HepG2 (cell line): ENCODE measurements around the gene UGT1A7. TPM values are rescaled to one million over a fixed set of nuclear protein-coding genes. Genes with fewer than 3 reads are reported as not detected.

Experiments used
- ATAC-seq: fragments of 200-7000 bp; cut with Tn5 transposase; 3 replicates; pipeline ENCODE4 v1.9.1; 2020; ENCODE audit warnings: mild to moderate bottlenecking, moderate library complexity
- BruUV-seq: library from RNA; stranded (reverse); fragments of 400-500 nt; replicated peaks from 2 replicates; lab custom pipeline; 2021; lab: Mats Ljungman, UMichigan
- CTCF ChIA-PET: fragments of 300-600 bp; formaldehyde crosslinking; extraction: SDS; loops from one replicate; lab custom pipeline; 2021; ENCODE audit warnings: low total read pairs, inconsistent platforms, low intra/inter-chr PET ratio; lab: Yijun Ruan, JAX
- POLR2A ChIA-PET: fragments of 350-600 bp; sonication (Branson Sonifier 250); formaldehyde crosslinking; loops from one replicate; lab custom pipeline; 2020; ENCODE audit warnings: antibody characterized with exemption, inconsistent platforms; lab: Yijun Ruan, JAX
- DNase-seq: peaks from one replicate; pipeline ENCODE4 v3.0.0-alpha.2; 2015; ENCODE audit warnings: low spot score
- FAIRE-seq: peaks from 3 replicates; lab custom pipeline; 2011; peaks lifted over from hg19 to GRCh38; lab: Jason Lieb, UNC
- H2AFZ ChIP-seq: one replicate; pipeline ENCODE4 v1.6.1; 2011; ENCODE audit warnings: low read length, inconsistent platforms
- H3K27ac ChIP-seq: fragments of 300-600 bp; 3 replicates; pipeline ENCODE4 v1.8.0; 2011; ENCODE audit warnings: mixed run types, mild to moderate bottlenecking, mixed read lengths, low read length, inconsistent platforms; ENCODE audit not compliant: insufficient read depth; ENCODE audit errors: extremely low read length
- H3K27me3 ChIP-seq, 2 experiments: fragments of 200-600 bp in 1 of 2; 2 replicates in 1 of 2; 3 replicates in 1 of 2; pipeline versions ENCODE4 v1.6.0 to v1.8.0; 2011; ENCODE audit warnings: low read length in 2 of 2, mild to moderate bottlenecking in 2 of 2, moderate library complexity in 2 of 2, inconsistent platforms in 1 of 2; ENCODE audit not compliant: insufficient read depth in 2 of 2, control insufficient read depth in 1 of 2
- H3K36me3 ChIP-seq, 2 experiments: fragments of 200-600 bp in 1 of 2; replicated peaks in 1 of 2; 2 replicates in 1 of 2; 3 replicates in 1 of 2; pipeline versions ENCODE4 v1.5.1 to v1.8.0; 2011; ENCODE audit warnings: low read length in 2 of 2, inconsistent platforms in 1 of 2; ENCODE audit not compliant: insufficient read depth in 2 of 2, control insufficient read depth in 1 of 2
- H3K4me1 ChIP-seq: 2 replicates; pipeline ENCODE4 v1.5.1; 2012; ENCODE audit warnings: low read length, inconsistent platforms; ENCODE audit not compliant: insufficient read depth
- H3K4me2 ChIP-seq: 2 replicates; pipeline ENCODE4 v1.6.0; 2011; ENCODE audit warnings: low read depth, low read length, inconsistent platforms
- H3K4me3 ChIP-seq, 3 experiments: fragments of 200-600 bp in 1 of 3; sonication (generic), shearing (Covaris generic) in 1 of 3; replicated peaks in 1 of 3; 2 replicates each; pipeline ENCODE4 v1.5.1; 2011 to 2016; ENCODE audit warnings: low read length in 3 of 3, inconsistent platforms in 2 of 3, low read depth in 2 of 3, mild to moderate bottlenecking in 2 of 3, control low read depth in 1 of 3, mixed read lengths in 1 of 3; ENCODE audit not compliant: insufficient read depth in 1 of 3
- H3K79me2 ChIP-seq: one replicate; pipeline ENCODE4 v1.6.1; 2011; ENCODE audit warnings: low read length, inconsistent platforms; ENCODE audit not compliant: insufficient read depth
- H3K9ac ChIP-seq: 2 replicates; pipeline ENCODE4 v1.6.0; 2011; ENCODE audit warnings: mild to moderate bottlenecking, low read depth, low read length, inconsistent platforms; ENCODE audit not compliant: insufficient read depth
- H3K9me3 ChIP-seq: 2 replicates; pipeline ENCODE4 v1.5.1; 2012; ENCODE audit warnings: mild to moderate bottlenecking, low read length
- H4K20me1 ChIP-seq: 2 replicates; pipeline ENCODE4 v1.6.0; 2011; ENCODE audit warnings: inconsistent platforms, mild to moderate bottlenecking, low read length, moderate library complexity; ENCODE audit not compliant: insufficient read depth
- CBX2 ChIP-seq, 2 experiments: fragments of 200-600 bp in 1 of 2; sonication (generic); formaldehyde crosslinking in 1 of 2; IDR thresholded peaks; 2 replicates each; pipeline versions ENCODE4 v1.7.0 to v1.8.1; 2018 to 2022; ENCODE audit warnings: low read depth in 2 of 2, low read length in 1 of 2, mild to moderate bottlenecking in 1 of 2, missing genetic modification reagents in 1 of 2
- FOSL2 ChIP-seq: sonication (generic); formaldehyde crosslinking; IDR thresholded peaks from 2 replicates; pipeline ENCODE4 v1.4.0; 2020; ENCODE audit warnings: missing genetic modification reagents
- KDM5A ChIP-seq: fragments of 200-600 bp; sonication (generic); IDR thresholded peaks from 2 replicates; pipeline ENCODE4 v1.7.0; 2018; ENCODE audit warnings: antibody characterized with exemption, mild to moderate bottlenecking, low read length, borderline replicate concordance
- MIXL1 ChIP-seq: IDR thresholded peaks from 2 replicates; pipeline ENCODE4 v1.6.1; 2016
- NCOA2 ChIP-seq: sonication (generic); formaldehyde crosslinking; IDR thresholded peaks from 2 replicates; pipeline ENCODE4 v1.8.0; 2022; ENCODE audit warnings: inconsistent platforms
- NFKB2 ChIP-seq: sonication (generic); formaldehyde crosslinking; IDR thresholded peaks from 2 replicates; pipeline ENCODE4 v1.4.0; 2020; ENCODE audit warnings: missing genetic modification reagents, borderline replicate concordance
- NR2F1 ChIP-seq, 2 experiments: fragments of 450-650 bp in 1 of 2; formaldehyde crosslinking in 1 of 2; IDR thresholded peaks; 2 replicates each; pipeline versions ENCODE4 v1.5.0 to v1.6.1; 2016 to 2020; ENCODE audit warnings: mild to moderate bottlenecking in 1 of 2, missing compliant biosample characterization in 1 of 2, missing genetic modification reagents in 1 of 2, moderate library complexity in 1 of 2
- PLRG1 ChIP-seq: fragments of 450-650 bp; conservative IDR thresholded peaks from 2 replicates; pipeline ENCODE4 v1.6.1; 2016
- SP5 ChIP-seq: IDR thresholded peaks from 2 replicates; pipeline ENCODE4 v1.6.1; 2016; ENCODE audit warnings: low read depth, borderline replicate concordance
- SUZ12 ChIP-seq: fragments of 150-350 bp; IDR thresholded peaks from 2 replicates; pipeline ENCODE4 v1.6.1; 2014; ENCODE audit warnings: low read depth, low read length
- TARDBP ChIP-seq: sonication (generic); formaldehyde crosslinking; IDR thresholded peaks from 2 replicates; pipeline ENCODE4 v1.8.0; 2022; ENCODE audit warnings: mild to moderate bottlenecking, missing genetic modification reagents
- TEAD2 ChIP-seq: sonication (generic); formaldehyde crosslinking; IDR thresholded peaks from 2 replicates; pipeline ENCODE4 v1.9.0; 2021; ENCODE audit warnings: missing genetic modification reagents
- ZKSCAN1 ChIP-seq: fragments of 150-350 bp; IDR thresholded peaks from 2 replicates; pipeline ENCODE4 v1.6.1; 2014; ENCODE audit warnings: low read length
- ZMYM3 ChIP-seq: sonication (generic); formaldehyde crosslinking; IDR thresholded peaks from 2 replicates; pipeline ENCODE4 v1.5.1; 2020; ENCODE audit warnings: mild to moderate bottlenecking, missing genetic modification reagents
- ZNF891 ChIP-seq: sonication (generic); formaldehyde crosslinking; IDR thresholded peaks from 2 replicates; pipeline ENCODE4 v1.5.0; 2020; ENCODE audit warnings: mild to moderate bottlenecking, missing genetic modification reagents
- WGBS: methylation state at CpG from one replicate; pipeline ENCODE4 v1.1.6; 2017; ENCODE audit warnings: low lambda C conversion rate; 5-methylcytosine and 5-hydroxymethylcytosine counted together
- in situ Hi-C: cut with HindIII; loops from 2 replicates; pipeline ENCODE4 v1.10.0; 2017; ENCODE audit warnings: low pct_unique_long_range_greater_than_20kb; ENCODE audit not compliant: extremely low pct_ligation_motif_present
- intact Hi-C: fragments of 100-400 bp; cut with micrococcal nuclease; formaldehyde crosslinking; loops from one replicate; pipeline ENCODE4 v1.10.0; 2022; ENCODE audit not compliant: unreplicated experiment
- polyA plus RNA-seq, 8 experiments: library from polyadenylated mRNA; depleted of rRNA in 3 of 8; stranded (reverse) in 7 of 8; unstranded in 1 of 8; fragments of >200 nt; fragmentation: Illumina TruSeq in 4 of 8; extraction: Trizol in 4 of 8; gene quantifications; 2 replicates each; pipeline versions ENCODE4 v1.2.1 to v1.2.3, GENCODE V29; 2011 to 2016; ENCODE audit warnings: low read depth in 4 of 8, missing spikeins in 1 of 8, mixed read lengths in 1 of 8; ENCODE audit not compliant: insufficient read depth in 1 of 8
- total RNA-seq, 5 experiments: library from RNA; depleted of rRNA; stranded (reverse); fragments of >200 nt; fragmentation: Illumina TruSeq; extraction: Trizol; gene quantifications; 2 replicates each; pipeline ENCODE4 v1.2.3, GENCODE V29; 2016; ENCODE audit warnings: low read depth in 1 of 5
- TF ChIP-seq, protein P1 (sequence below): sonication (generic); formaldehyde crosslinking; IDR thresholded peaks from 2 replicates; pipeline ENCODE4 v1.4.0; 2020; ENCODE audit warnings: missing genetic modification reagents
- TF ChIP-seq, protein P2 (sequence below): sonication (generic); formaldehyde crosslinking; IDR thresholded peaks from 2 replicates; pipeline ENCODE4 v1.4.0; 2020; ENCODE audit warnings: mild to moderate bottlenecking, missing genetic modification reagents
- TF ChIP-seq, protein P3 (sequence below): IDR thresholded peaks from 2 replicates; pipeline ENCODE4 v1.6.1; 2016; ENCODE audit warnings: missing compliant biosample characterization, missing genetic modification reagents, borderline replicate concordance

Gene UGT1A7
- total and polyA plus RNA-seq, 2 of the 13 experiments (the other 11 are each of a cell fraction or from before 2014, with no cell fraction given): not detected

DNA sequence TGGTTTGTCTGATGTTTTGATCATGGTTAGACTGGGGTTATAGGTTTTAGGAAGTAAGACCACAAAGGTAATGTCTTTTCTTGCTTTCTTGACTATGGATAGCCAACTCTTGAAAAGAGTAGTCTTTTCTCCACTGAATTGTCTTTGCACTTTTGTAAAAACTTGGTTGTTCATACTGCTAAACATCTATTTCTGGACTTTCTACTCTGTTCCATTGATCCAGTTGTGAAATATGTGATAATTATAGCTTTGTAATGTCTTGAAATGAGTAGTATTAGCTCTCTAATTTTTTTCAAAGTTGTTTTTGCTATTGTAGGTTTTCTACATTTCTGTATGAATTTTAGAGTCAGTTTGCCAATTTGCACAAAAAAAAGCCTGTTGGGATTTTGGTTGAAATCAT, 23.1 kb upstream of the UGT1A7 start (continued):
- no peak for TF ChIP-seq ZKSCAN1
- TF ChIP-seq NR2F1 (CRISPR knock-in tag; IDR thresholded peaks at IDR 0.05): no peak
- TF ChIP-seq ZNF891: no peak

DNA sequence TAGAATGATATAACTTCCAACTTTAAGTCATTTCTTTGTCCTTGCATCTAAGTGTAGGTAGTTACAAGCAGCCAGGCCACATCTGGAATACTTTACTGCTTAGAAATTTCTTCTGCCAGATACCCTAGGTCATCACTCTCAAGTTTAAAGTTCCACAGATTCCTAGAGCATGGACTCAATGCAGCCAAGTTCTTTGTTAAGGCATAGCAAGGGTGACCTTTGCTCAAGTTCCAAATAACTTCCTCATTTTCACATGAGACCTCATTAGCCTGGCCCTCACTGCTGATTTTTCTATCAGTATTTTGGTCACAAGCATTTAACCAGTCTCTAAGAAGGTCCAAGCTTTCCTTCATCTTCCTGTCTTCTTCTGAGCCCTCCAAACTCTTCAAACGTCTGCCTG, 17.8 kb upstream of the UGT1A7 start:
- Histone ChIP-seq H3K9ac (no peak overlapping the region), H3K79me2 (no peaks in the 10 kb centered on the region), H3K4me2 (no peak overlapping the region), H3K4me3 (no peak overlapping the region), H4K20me1 (no peaks in the 10 kb centered on the region), H3K27me3 (no peaks in the 10 kb centered on the region), H3K4me1 (no peaks in the 10 kb centered on the region), H3K27ac (no peak overlapping the region), H3K9me3 (no peaks in the 10 kb centered on the region), H2AFZ (no peak overlapping the region), H3K36me3 (no peaks in the 10 kb centered on the region)
- no peak for DNase-seq
- ChIA-PET POLR2A (no interaction called here), CTCF (no interaction called here)
- no peak for FAIRE-seq
- in situ Hi-C loops (no loop called here), intact Hi-C loops (no loop called here)
- no TSS peak for BruUV-seq
- ATAC-seq: no peak
- 0% methylated on average over 1 of the region's 1 CpG for WGBS
- no peak for TF ChIP-seq TEAD2
- no peak for TF ChIP-seq NCOA2 (CRISPR knock-in tag)
- TF ChIP-seq SP5 (CRISPR knock-in tag): no peak
- TF ChIP-seq, protein P1, sequence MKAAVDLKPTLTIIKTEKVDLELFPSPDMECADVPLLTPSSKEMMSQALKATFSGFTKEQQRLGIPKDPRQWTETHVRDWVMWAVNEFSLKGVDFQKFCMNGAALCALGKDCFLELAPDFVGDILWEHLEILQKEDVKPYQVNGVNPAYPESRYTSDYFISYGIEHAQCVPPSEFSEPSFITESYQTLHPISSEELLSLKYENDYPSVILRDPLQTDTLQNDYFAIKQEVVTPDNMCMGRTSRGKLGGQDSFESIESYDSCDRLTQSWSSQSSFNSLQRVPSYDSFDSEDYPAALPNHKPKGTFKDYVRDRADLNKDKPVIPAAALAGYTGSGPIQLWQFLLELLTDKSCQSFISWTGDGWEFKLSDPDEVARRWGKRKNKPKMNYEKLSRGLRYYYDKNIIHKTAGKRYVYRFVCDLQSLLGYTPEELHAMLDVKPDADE (CRISPR knock-in tag): no peak
- no peak for TF ChIP-seq SUZ12
- TF ChIP-seq, protein P2, sequence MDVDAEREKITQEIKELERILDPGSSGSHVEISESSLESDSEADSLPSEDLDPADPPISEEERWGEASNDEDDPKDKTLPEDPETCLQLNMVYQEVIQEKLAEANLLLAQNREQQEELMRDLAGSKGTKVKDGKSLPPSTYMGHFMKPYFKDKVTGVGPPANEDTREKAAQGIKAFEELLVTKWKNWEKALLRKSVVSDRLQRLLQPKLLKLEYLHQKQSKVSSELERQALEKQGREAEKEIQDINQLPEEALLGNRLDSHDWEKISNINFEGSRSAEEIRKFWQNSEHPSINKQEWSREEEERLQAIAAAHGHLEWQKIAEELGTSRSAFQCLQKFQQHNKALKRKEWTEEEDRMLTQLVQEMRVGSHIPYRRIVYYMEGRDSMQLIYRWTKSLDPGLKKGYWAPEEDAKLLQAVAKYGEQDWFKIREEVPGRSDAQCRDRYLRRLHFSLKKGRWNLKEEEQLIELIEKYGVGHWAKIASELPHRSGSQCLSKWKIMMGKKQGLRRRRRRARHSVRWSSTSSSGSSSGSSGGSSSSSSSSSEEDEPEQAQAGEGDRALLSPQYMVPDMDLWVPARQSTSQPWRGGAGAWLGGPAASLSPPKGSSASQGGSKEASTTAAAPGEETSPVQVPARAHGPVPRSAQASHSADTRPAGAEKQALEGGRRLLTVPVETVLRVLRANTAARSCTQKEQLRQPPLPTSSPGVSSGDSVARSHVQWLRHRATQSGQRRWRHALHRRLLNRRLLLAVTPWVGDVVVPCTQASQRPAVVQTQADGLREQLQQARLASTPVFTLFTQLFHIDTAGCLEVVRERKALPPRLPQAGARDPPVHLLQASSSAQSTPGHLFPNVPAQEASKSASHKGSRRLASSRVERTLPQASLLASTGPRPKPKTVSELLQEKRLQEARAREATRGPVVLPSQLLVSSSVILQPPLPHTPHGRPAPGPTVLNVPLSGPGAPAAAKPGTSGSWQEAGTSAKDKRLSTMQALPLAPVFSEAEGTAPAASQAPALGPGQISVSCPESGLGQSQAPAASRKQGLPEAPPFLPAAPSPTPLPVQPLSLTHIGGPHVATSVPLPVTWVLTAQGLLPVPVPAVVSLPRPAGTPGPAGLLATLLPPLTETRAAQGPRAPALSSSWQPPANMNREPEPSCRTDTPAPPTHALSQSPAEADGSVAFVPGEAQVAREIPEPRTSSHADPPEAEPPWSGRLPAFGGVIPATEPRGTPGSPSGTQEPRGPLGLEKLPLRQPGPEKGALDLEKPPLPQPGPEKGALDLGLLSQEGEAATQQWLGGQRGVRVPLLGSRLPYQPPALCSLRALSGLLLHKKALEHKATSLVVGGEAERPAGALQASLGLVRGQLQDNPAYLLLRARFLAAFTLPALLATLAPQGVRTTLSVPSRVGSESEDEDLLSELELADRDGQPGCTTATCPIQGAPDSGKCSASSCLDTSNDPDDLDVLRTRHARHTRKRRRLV (CRISPR knock-in tag): no peak
- no peak for TF ChIP-seq ZMYM3
- no peak for TF ChIP-seq MIXL1
- TF ChIP-seq KDM5A: no peak
- TF ChIP-seq NFKB2 (CRISPR knock-in tag): no peak
- TF ChIP-seq, protein P3, sequence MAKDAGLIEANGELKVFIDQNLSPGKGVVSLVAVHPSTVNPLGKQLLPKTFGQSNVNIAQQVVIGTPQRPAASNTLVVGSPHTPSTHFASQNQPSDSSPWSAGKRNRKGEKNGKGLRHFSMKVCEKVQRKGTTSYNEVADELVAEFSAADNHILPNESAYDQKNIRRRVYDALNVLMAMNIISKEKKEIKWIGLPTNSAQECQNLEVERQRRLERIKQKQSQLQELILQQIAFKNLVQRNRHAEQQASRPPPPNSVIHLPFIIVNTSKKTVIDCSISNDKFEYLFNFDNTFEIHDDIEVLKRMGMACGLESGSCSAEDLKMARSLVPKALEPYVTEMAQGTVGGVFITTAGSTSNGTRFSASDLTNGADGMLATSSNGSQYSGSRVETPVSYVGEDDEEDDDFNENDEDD: no peak
- no peak for TF ChIP-seq FOSL2 (CRISPR knock-in tag)
- TF ChIP-seq CBX2 (IDR thresholded peaks at IDR 0.05; ENCODE audit: low read depth, low read length): no peak
- TF ChIP-seq CBX2 (CRISPR knock-in tag; IDR thresholded peaks at IDR 0.05; ENCODE audit: low read depth): no peak
- TF ChIP-seq PLRG1: no peak
- TF ChIP-seq TARDBP (CRISPR knock-in tag): no peak
